ENCODE data around the gene BARHL1. TPM values are rescaled to one million over a fixed set of nuclear protein-coding genes. Genes with fewer than 3 reads are reported as not detected.

The BARHL1 gene
- polyA plus RNA-seq, 2 of the 4 experiments (the other 2 are of a cell fraction) = not detected

DNA sequence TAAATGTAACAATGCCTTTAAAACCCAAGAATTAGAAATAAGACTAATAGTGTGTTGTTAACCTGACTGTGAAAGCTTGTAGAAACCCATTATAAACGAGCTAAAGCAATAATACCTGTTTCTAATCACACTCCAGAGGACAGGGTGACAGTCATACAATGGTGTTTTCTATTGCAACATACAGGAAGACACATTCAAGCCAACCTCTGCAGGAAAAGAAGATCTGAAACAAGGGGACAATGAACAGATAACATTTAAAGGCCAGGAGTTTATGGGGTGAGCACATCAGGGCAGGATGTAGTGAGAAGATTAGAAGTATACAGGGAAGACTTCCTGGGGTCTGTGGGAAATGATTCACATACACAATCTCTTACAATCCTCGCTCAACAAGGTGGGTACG, 13.8 kb downstream of the BARHL1 start:
- H3K4me3 ChIP-seq = no peak overlapping the region
- no peak for DNase-seq (ENCODE audit: low read depth in 1 of 2, low spot score in 1 of 2)
- FAIRE-seq = no peak
- H3K4me1 ChIP-seq = no peaks in the 10 kb centered on the region
- POLR2A ChIA-PET = no interaction called here
- ATAC-seq = no peak
- no peak overlapping the region for H3K4me2 ChIP-seq
- H3K27ac ChIP-seq = no peak overlapping the region
- WGBS (ENCODE audit: missing lambda C conversion rate) = 59% methylated on average over 3 of the region's 3 CpGs
- CTCF ChIA-PET = interaction anchor here (0.5 to 4.2 kb wide), 3 partner anchors 21 to 331 kb away, joined by 3 to 15 read pairs (median 3); no protein-coding TSS in a partner anchor
- no peaks in the 10 kb centered on the region for H3K9me3 ChIP-seq
- TF ChIP-seq FOSL2 (IDR thresholded peaks at IDR 0.05) (no peak), FOSL2 (CRISPR knock-in tag; IDR thresholded peaks at IDR 0.05) (no peak), HOXB5 (CRISPR knock-in tag; IDR thresholded peaks at IDR 0.05) (no peak), KDM1A (IDR thresholded peaks at IDR 0.05; ENCODE audit: low read depth) (no peak), CHD2 (IDR thresholded peaks at IDR 0.05; ENCODE audit: low read length, partially characterized antibody) (no peak), HOXA7 (CRISPR knock-in tag; IDR thresholded peaks at IDR 0.05) (no peak), ZFP36 (IDR thresholded peaks at IDR 0.05; ENCODE audit: borderline replicate concordance, partially characterized antibody) (no peak), CEBPB (IDR thresholded peaks at IDR 0.05) (no peak), EHF (CRISPR knock-in tag; IDR thresholded peaks at IDR 0.05) (no peak), SREBF2 (IDR thresholded peaks at IDR 0.05) (no peak), KDM5A (IDR thresholded peaks at IDR 0.05) (no peak)
- TF ChIP-seq, protein P1, sequence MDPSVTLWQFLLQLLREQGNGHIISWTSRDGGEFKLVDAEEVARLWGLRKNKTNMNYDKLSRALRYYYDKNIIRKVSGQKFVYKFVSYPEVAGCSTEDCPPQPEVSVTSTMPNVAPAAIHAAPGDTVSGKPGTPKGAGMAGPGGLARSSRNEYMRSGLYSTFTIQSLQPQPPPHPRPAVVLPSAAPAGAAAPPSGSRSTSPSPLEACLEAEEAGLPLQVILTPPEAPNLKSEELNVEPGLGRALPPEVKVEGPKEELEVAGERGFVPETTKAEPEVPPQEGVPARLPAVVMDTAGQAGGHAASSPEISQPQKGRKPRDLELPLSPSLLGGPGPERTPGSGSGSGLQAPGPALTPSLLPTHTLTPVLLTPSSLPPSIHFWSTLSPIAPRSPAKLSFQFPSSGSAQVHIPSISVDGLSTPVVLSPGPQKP (IDR thresholded peaks at IDR 0.05; ENCODE audit: low read depth, low read length) = no peak

GRCh38 chr9:132597073-132597775, 14.8 kb downstream of the BARHL1 start:
- WGBS (ENCODE audit: missing lambda C conversion rate) = 92% methylated on average over 12 of the region's 16 CpGs
- Histone ChIP-seq H3K27ac (no peak overlapping the region), H3K4me1 (no peaks in the 10 kb centered on the region), H3K9me3 (no peaks in the 10 kb centered on the region), H3K4me2 (no peak overlapping the region), H3K4me3 (no peak overlapping the region)
- ChIA-PET CTCF (interaction anchor here (4.2 kb wide), 1 partner anchor 22 kb away, joined by 15 read pairs; no protein-coding TSS in a partner anchor), POLR2A (no interaction called here)
- no peak for DNase-seq (ENCODE audit: low read depth in 1 of 2, low spot score in 1 of 2)
- no peak for TF ChIP-seq MYC (IDR thresholded peaks at IDR 0.05; ENCODE audit: borderline replicate concordance, low read length)
- TF ChIP-seq EP300 (IDR thresholded peaks at IDR 0.05) = no peak
- no peak for TF ChIP-seq KDM5A (IDR thresholded peaks at IDR 0.05)
- TF ChIP-seq NPAS2 (CRISPR knock-in tag; IDR thresholded peaks at IDR 0.05; ENCODE audit: borderline replicate concordance) = no peak
- no peak for TF ChIP-seq FOXS1 (CRISPR knock-in tag; IDR thresholded peaks at IDR 0.05)
- TF ChIP-seq ZC3H11A (IDR thresholded peaks at IDR 0.05) = no peak
- TF ChIP-seq TFCP2L1 (CRISPR knock-in tag; IDR thresholded peaks at IDR 0.05) = no peak
- TF ChIP-seq HOXB5 (CRISPR knock-in tag; IDR thresholded peaks at IDR 0.05) = no peak
- FAIRE-seq = no peak
- ATAC-seq = no peak

- ATAC-seq (no peak), FAIRE-seq (no peak), DNase-seq (ENCODE audit: low read depth in 1 of 2, low spot score in 1 of 2) (no peak)
- WGBS (ENCODE audit: missing lambda C conversion rate) = 95% methylated on average over 12 of the region's 12 CpGs
- ChIA-PET CTCF (interaction anchor here (0.7 to 1.5 kb wide), 3 partner anchors 24 to 302 kb away, joined by 3 read pairs; partner anchors contain the start of gene CFAP77), POLR2A (no interaction called here)
- no peak overlapping the region for H3K27ac ChIP-seq
- no peaks in the 10 kb centered on the region for H3K9me3 ChIP-seq
- H3K4me2 ChIP-seq = no peak overlapping the region
- no peak overlapping the region for H3K4me3 ChIP-seq
- H3K4me1 ChIP-seq = no peaks in the 10 kb centered on the region
- TF ChIP-seq POLR2A (IDR thresholded peaks at IDR 0.05; ENCODE audit: low read length) = no peak
- TF ChIP-seq CHD2 (IDR thresholded peaks at IDR 0.05; ENCODE audit: low read length, partially characterized antibody) = no peak
- no peak for TF ChIP-seq ESRRA (IDR thresholded peaks at IDR 0.05; ENCODE audit: borderline replicate concordance, low read length)
- no peak for TF ChIP-seq FOXS1 (CRISPR knock-in tag; IDR thresholded peaks at IDR 0.05)
- TF ChIP-seq NPAS2 (CRISPR knock-in tag; IDR thresholded peaks at IDR 0.05; ENCODE audit: borderline replicate concordance) = no peak
- TF ChIP-seq EHF (CRISPR knock-in tag; IDR thresholded peaks at IDR 0.05) = no peak
- TF ChIP-seq TP53 (CRISPR knock-in tag; IDR thresholded peaks at IDR 0.05) = no peak
- TF ChIP-seq SMC3 (IDR thresholded peaks at IDR 0.05) = no peak
- TF ChIP-seq, protein P2, sequence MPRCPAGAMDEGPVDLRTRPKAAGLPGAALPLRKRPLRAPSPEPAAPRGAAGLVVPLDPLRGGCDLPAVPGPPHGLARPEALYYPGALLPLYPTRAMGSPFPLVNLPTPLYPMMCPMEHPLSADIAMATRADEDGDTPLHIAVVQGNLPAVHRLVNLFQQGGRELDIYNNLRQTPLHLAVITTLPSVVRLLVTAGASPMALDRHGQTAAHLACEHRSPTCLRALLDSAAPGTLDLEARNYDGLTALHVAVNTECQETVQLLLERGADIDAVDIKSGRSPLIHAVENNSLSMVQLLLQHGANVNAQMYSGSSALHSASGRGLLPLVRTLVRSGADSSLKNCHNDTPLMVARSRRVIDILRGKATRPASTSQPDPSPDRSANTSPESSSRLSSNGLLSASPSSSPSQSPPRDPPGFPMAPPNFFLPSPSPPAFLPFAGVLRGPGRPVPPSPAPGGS (IDR thresholded peaks at IDR 0.05) = no peak
- no peak for TF ChIP-seq BHLHE40 (IDR thresholded peaks at IDR 0.05; ENCODE audit: low read depth, low read length)
- TF ChIP-seq RARB (CRISPR knock-in tag; IDR thresholded peaks at IDR 0.05) = no peak
- TF ChIP-seq HEYL (CRISPR knock-in tag; IDR thresholded peaks at IDR 0.05) = no peak
- TF ChIP-seq E2F6 (IDR thresholded peaks at IDR 0.05; ENCODE audit: borderline replicate concordance, low read depth) = no peak
- no peak for TF ChIP-seq POLR2AphosphoS2 (conservative IDR thresholded peaks at IDR 0.05; ENCODE audit: low read length)
- no peak for TF ChIP-seq HOXB13 (CRISPR knock-in tag; IDR thresholded peaks at IDR 0.05; ENCODE audit: low read depth)
- no peak for TF ChIP-seq EHMT2 (IDR thresholded peaks at IDR 0.05; ENCODE audit: low read depth)
- TF ChIP-seq, protein P3, sequence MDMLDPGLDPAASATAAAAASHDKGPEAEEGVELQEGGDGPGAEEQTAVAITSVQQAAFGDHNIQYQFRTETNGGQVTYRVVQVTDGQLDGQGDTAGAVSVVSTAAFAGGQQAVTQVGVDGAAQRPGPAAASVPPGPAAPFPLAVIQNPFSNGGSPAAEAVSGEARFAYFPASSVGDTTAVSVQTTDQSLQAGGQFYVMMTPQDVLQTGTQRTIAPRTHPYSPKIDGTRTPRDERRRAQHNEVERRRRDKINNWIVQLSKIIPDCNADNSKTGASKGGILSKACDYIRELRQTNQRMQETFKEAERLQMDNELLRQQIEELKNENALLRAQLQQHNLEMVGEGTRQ (IDR thresholded peaks at IDR 0.05) = no peak
Measured at GRCh38 chr9:132600326-132600984, 18.0 kb downstream of the BARHL1 start.
